H7 (cell line): ENCODE data around the gene KCTD3. TPM values are rescaled to one million over a fixed set of nuclear protein-coding genes. Genes with fewer than 3 reads are reported as not detected.
A peak's percentile ranks its signal among the peaks of the same experiment; 100 is the strongest.

Experiments used
- DNase-seq: peaks from one replicate; pipeline ENCODE4 v3.0.0; 2012
- H3K27me3 ChIP-seq: 2 replicates; pipeline ENCODE4 v1.6.0; 2011; ENCODE audit warnings: mild to moderate bottlenecking, low read length; ENCODE audit not compliant: control insufficient read depth, insufficient read depth
- H3K36me3 ChIP-seq: replicated peaks from 2 replicates; pipeline ENCODE4 v1.5.1; 2011; ENCODE audit warnings: low read length; ENCODE audit not compliant: control insufficient read depth, insufficient read depth
- H3K4me3 ChIP-seq: 2 replicates; pipeline ENCODE4 v1.5.1; 2011; ENCODE audit warnings: low read depth, mild to moderate bottlenecking, control low read depth, low read length, moderate library complexity; ENCODE audit not compliant: insufficient read depth
- total RNA-seq: library from RNA; depleted of rRNA; stranded (reverse); fragments of >200 nt; shearing (Covaris generic); gene quantifications from 2 replicates; pipeline ENCODE4 v1.2.3, GENCODE V29; 2014; rRNA removed

KCTD3 gene
- 67.9 and 74.8 TPM in 2 replicates for total RNA-seq

GRCh38 chr1:215566556-215567490, at the start of gene KCTD3:
Gene KCTD3 (plus strand): TSS chr1:215567304. CDS start chr1:215567686, 382 bp downstream.
- Histone ChIP-seq H3K36me3 (no peaks in the 10 kb centered on the region), H3K27me3 (no peaks in the 10 kb centered on the region), H3K4me3 (peak within 1 kb of the TSS; percentile 63)
- DNase-seq = no peak

GRCh38 chr1:215517441-215517891, 49.6 kb upstream of the KCTD3 start:
- no peaks in the 10 kb centered on the region for H3K36me3 ChIP-seq
- DNase-seq = peak; percentile 2
- no peak overlapping the region for H3K4me3 ChIP-seq
- H3K27me3 ChIP-seq = no peaks in the 10 kb centered on the region

GRCh38 chr1:215518594-215518993, 48.5 kb upstream of the KCTD3 start:
- no peak for DNase-seq
- Histone ChIP-seq H3K4me3 (no peak overlapping the region), H3K36me3 (no peaks in the 10 kb centered on the region), H3K27me3 (no peaks in the 10 kb centered on the region)

- no peaks in the 10 kb centered on the region for H3K36me3 ChIP-seq
- DNase-seq = no peak
- H3K4me3 ChIP-seq = no peak overlapping the region
- no peaks in the 10 kb centered on the region for H3K27me3 ChIP-seq
Measured at GRCh38 chr1:215521279-215521678, 45.8 kb upstream of the KCTD3 start.

GRCh38 chr1:215523128-215523861, 43.8 kb upstream of the KCTD3 start:
- DNase-seq = no peak
- Histone ChIP-seq H3K27me3 (no peaks in the 10 kb centered on the region), H3K4me3 (no peak overlapping the region), H3K36me3 (no peaks in the 10 kb centered on the region)

- no peaks in the 10 kb centered on the region for H3K27me3 ChIP-seq
- no peaks in the 10 kb centered on the region for H3K36me3 ChIP-seq
- H3K4me3 ChIP-seq = no peak overlapping the region
- DNase-seq = no peak
Measured at GRCh38 chr1:215523906-215524305, 43.2 kb upstream of the KCTD3 start.

- Histone ChIP-seq H3K36me3 (no peaks in the 10 kb centered on the region), H3K4me3 (no peak overlapping the region), H3K27me3 (no peaks in the 10 kb centered on the region)
- peak; percentile 5 for DNase-seq
Measured at GRCh38 chr1:215526147-215526845, 40.8 kb upstream of the KCTD3 start.

GRCh38 chr1:215526846-215527151, 40.3 kb upstream of the KCTD3 start:
- DNase-seq = no peak
- Histone ChIP-seq H3K27me3 (no peaks in the 10 kb centered on the region), H3K36me3 (no peaks in the 10 kb centered on the region), H3K4me3 (no peak overlapping the region)

- no peaks in the 10 kb centered on the region for H3K36me3 ChIP-seq
- H3K27me3 ChIP-seq = no peaks in the 10 kb centered on the region
- no peak overlapping the region for H3K4me3 ChIP-seq
- DNase-seq = no peak
Measured at GRCh38 chr1:215529111-215529510, 38.0 kb upstream of the KCTD3 start.

- Histone ChIP-seq H3K36me3 (no peaks in the 10 kb centered on the region), H3K27me3 (no peaks in the 10 kb centered on the region), H3K4me3 (no peak overlapping the region)
- DNase-seq = no peak
Measured at GRCh38 chr1:215529571-215529970, 37.5 kb upstream of the KCTD3 start.

- H3K27me3 ChIP-seq = no peaks in the 10 kb centered on the region
- H3K36me3 ChIP-seq = no peaks in the 10 kb centered on the region
- H3K4me3 ChIP-seq = no peak overlapping the region
Measured at GRCh38 chr1:215530401-215530984, 36.6 kb upstream of the KCTD3 start.

GRCh38 chr1:215539803-215540570, 27.1 kb upstream of the KCTD3 start:
- Histone ChIP-seq H3K36me3 (no peaks in the 10 kb centered on the region), H3K27me3 (no peaks in the 10 kb centered on the region), H3K4me3 (no peak overlapping the region)
- DNase-seq = no peak

More at GRCh38 chr1:215530401-215530984, 36.6 kb upstream of the KCTD3 start:
- DNase-seq = no peak

GRCh38 chr1:215542301-215542700, 24.8 kb upstream of the KCTD3 start:
- no peaks in the 10 kb centered on the region for H3K36me3 ChIP-seq
- H3K4me3 ChIP-seq = no peak overlapping the region
- DNase-seq = no peak
- H3K27me3 ChIP-seq = no peaks in the 10 kb centered on the region

- no peaks in the 10 kb centered on the region for H3K27me3 ChIP-seq
- no peak overlapping the region for H3K4me3 ChIP-seq
- H3K36me3 ChIP-seq = no peaks in the 10 kb centered on the region
- DNase-seq = no peak
Measured at GRCh38 chr1:215543191-215543606, 23.9 kb upstream of the KCTD3 start.
